A375 (cell line): ENCODE data around the gene NUDT14. TPM values are rescaled to one million over a fixed set of nuclear protein-coding genes. Genes with fewer than 3 reads are reported as not detected.

Experiments used
- small RNA-seq: library from RNA; depleted of rRNA; stranded (forward); fragments of <200 nt; gene quantifications from one replicate; pipeline ENCODE3, GENCODE V24; 2014
- total RNA-seq: library from RNA; depleted of rRNA; stranded (reverse); fragments of >200 nt; shearing (Covaris generic); gene quantifications from 2 replicates; pipeline ENCODE4 v1.2.3, GENCODE V29; 2014; rRNA removed

NUDT14 gene
- 5.0 TPM in 2 replicates for total RNA-seq

DNA sequence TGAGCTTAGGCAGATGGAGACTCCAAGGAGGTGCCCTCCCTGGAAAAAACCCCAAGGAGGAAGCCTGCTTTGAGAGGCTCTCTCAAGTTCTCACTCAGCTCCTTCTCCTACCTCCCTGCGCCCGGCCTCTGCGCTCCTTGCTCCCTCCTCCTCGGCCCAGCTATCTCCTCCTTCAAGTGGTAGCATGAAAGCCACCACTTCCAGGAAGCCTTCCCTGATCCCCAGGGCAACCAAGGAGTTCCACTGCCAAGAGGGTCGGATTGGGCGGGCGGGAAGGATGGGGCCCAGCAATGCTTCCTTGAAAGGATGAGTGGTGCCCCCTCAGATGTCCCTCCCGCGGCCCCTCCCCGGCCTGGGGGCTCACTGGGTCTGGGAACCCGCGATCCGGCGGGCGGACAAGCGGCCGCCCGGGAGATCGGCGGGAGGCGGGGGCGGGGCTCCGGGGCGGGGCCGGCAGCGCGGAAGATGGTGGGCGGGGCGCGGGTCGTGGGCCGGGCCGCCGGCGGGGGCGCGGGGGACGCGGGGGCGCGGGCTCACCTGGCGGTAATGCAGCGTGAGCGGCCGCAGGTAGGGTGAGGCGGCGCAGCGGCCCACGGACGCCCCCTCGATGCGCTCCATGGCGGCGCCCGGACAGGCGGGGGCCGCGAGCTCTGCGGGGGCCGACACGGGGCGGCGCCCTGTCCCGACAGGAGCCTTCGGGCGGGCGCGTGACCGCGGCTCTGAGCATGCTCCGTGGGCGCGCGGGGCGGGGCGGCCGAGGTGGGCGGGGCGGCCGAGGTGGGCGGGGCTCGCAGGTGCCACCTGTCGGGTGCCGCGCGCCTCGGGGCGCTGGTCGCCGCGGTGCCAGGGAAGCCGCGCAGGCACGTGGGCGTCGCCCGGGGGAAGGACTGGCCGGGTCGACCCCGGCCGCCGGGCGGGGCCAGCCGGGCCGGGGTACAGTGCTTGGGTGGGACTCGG, at the start of gene NUDT14:
TSS of gene NUDT14 (minus strand) at position 721 of the 957 bp plus-strand sequence. CDS start at position 618, 103 bp downstream.

DNA sequence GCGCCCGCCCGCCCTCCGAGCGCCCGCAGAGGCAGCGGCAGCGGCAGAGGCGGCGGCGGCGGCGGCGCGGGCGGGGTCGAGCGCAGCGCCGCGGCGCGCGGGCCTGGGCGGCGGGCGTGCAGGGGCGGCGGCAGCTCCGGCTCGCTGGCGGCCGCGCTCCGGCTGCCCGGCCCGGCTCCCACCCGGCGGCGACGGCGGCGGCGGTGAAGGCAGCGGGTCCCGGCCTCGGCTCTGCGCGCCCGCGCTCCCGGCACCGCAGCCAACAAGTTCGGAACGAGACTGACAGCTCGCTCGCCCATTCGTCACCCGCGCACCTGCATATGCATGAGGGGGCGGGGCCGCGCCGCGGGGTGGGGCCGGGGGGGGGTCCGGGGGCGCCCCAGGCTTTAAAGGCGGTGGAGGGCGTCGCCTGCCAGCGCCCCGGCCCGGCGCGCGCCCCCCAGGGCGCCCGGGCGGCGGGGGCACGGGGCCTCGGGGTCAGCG, 12.6 kb downstream of the NUDT14 start, which contains the start of gene JAG2:
TSS of gene JAG2 (minus strand) at position 281 of the 483 bp plus-strand sequence. CDS start 356 bp downstream, outside the sequence.

Small RNA genes lying within 50 kb of the gene (small RNA-seq; reads per million reads assigned to genes)
- not detected for gene MIR6765

Other genes starting within 250 kb of the NUDT14 start
- gene AHNAK2, start 202.9 kb downstream of the NUDT14 start, total RNA-seq, result 12.6 and 14.7 TPM in 2 replicates
- 8.4 and 12.0 TPM in 2 replicates for gene CLBA1, start 195.5 kb downstream of the NUDT14 start, total RNA-seq
- 67.5 and 70.2 TPM in 2 replicates for gene CDCA4, start 160.2 kb downstream of the NUDT14 start, total RNA-seq
- 0.16 TPM in 1 of 2 replicates, not detected in the other for gene GPR132, start 115.9 kb downstream of the NUDT14 start, total RNA-seq
- gene JAG2, start 12.5 kb downstream of the NUDT14 start, total RNA-seq, result 0.27 and 0.34 TPM in 2 replicates
- gene BTBD6, start 67.2 kb upstream of the NUDT14 start, total RNA-seq, result 32.7 and 32.9 TPM in 2 replicates
- gene BRF1, start 119.7 kb upstream of the NUDT14 start, total RNA-seq, result 39.5 and 46.1 TPM in 2 replicates
- gene PACS2, start 133.4 kb upstream of the NUDT14 start, total RNA-seq, result 23.9 and 36.4 TPM in 2 replicates
- 0.08 and 0.27 TPM in 2 replicates for gene TEX22, start 217.2 kb upstream of the NUDT14 start, total RNA-seq
- 62.4 and 76.0 TPM in 2 replicates for gene MTA1, start 238.5 kb upstream of the NUDT14 start, total RNA-seq